CD4-positive, alpha-beta T cell treated with Interleukin-21 for 1 hour (primary cell): ENCODE results near the gene NOP14.
"Not testable (repeated sequence)": the region's sequence is repeated elsewhere in the genome, so short reads cannot be mapped to it uniquely, and the experiment has no call there.

Experiments used
- DNase-seq: peaks from one replicate; pipeline ENCODE4 v3.0.0-alpha.2; 2020

NOP14 gene

DNA sequence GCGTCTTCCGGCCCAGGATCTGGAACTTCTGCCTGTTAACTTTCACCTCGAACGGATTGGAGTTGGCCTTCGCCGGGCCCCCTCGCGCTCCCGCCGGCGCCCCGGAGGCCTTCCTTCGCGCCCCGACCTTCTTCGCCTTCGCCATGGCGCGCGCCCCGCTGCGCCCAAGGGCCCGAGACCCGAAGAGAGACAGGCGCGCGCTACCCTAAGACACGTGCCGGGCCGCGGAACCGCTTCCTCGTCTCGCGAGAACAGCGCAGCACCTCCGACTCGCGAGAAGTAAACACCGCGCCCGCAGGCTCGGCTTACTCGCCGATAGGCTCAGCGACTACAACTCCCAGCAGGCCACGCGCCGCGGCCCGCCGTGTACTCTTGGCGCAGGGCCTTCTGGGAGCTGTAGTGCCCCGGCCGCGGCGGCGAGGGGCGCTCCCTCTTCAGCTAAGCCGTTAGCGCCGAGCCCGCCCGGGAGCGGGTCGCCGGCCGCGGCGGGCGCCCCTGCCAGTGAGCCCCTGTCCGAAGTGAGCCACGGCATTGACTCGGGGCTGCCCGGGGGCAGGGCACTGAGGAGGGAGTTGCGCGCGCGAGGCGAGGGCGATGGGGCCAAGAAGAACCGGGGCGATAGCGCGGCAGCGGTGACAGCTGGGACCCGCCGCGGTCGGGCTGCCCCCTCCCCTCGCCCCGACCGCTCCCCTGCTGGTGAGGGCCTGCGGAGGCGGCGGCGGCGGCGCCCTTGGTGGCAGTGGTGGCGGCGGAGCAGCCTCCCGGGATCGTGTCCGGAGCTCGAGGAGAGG is at the start of gene NOP14, which contains the start of gene GRK4:
Gene NOP14 (minus strand): TSS at position 232 of the 791 bp plus-strand sequence. CDS start 87 bp downstream, at position 145.
Gene GRK4 (plus strand): TSS at position 397 of the 791 bp plus-strand sequence. CDS start 500 bp downstream, outside the sequence.
- peak; percentile 98 for DNase-seq

DNA sequence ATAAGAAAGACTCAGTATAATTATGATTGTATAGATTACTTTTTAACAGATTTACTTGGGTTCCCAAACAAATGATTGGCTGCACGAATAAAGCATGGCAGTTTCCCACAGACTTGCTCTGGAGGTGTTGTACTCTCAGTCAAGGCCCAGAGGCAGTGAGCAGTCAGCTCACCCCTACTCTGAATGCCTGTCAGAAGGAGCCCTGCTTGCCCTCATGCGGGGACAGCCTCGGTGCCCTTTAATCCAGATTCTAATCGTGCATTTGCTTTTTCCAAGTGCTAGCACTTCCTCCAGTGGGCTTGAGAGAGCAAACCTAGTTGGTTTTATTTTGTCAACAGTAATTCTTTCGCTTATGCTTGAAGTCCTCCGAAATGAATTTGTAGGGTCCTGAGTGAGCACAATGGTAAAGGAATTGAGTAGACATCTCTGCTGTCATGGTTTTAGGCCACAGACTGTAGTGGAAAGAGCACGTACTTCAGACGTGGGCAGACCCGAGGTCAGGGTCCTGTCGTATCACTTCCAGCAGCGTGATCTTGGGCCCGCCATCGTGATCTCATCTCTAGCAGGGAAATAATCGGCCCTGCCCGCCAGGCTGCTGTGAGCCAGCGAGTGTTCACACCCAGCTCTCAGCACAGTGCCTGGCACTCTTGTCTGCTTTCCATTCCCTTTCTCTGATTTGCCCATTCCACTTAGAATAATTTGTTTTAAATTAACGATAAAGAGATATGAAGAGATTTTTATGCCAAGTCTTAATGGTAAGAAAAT is 48.4 kb upstream of the NOP14 start:
- no peak for DNase-seq

DNA sequence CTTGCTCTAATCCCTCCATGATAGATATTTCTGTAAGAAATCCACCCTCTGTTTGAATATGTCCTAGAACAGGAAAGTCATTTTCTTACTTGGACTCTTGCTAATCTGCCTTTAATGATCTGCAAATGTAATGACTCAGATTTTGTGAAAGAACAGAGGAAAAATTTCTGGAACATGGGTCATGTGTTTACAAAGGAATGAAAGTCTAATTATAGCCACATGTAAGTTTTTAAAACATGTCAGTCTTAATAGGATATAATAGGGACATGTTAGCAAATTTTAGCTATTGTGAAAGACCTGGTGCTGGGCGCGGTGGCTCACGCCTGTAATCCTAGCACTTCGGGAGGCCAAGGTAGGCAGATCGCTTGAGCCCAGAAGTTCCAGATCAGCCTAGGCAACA is 47.8 kb upstream of the NOP14 start:
- no peak for DNase-seq

DNA sequence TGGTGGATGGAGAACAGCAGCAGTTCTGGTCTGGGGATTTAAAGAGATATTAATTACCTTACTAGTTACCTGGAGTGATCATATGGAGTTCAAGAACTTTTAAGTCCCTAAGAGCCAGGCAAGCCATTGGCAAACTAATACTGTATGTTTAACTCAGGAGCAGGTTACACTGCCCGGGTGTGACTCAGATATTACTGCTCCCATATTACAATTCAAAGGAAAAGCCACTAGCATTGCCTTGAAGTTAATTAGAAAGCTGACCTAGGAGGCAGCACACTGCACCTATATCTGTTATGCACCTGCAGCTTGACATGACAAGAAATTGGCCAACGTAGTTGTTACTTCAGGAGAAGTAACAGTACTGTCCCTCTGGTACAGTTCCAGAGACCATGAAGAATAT is 47.4 kb upstream of the NOP14 start:
- no peak for DNase-seq

DNA sequence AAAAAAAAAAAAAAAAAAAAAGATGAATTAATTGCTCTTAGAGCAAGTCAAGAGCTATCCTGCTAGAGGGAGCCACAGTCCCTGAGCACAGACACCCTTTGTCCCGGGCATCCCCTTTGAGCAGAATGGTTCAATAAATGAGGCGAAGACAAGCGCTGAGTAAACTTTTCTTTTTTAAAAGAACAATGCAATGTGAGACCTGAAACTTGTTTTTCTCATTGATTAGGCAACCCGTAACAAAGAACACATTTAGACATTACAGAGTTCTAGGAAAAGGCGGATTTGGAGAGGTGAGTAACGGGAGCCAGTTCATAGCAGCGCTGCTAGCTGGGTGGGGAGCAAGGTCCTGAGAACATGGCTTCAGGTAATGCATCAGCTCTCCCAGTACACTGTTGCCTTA is 46.2 kb upstream of the NOP14 start:
- DNase-seq: peak; percentile 21

DNA sequence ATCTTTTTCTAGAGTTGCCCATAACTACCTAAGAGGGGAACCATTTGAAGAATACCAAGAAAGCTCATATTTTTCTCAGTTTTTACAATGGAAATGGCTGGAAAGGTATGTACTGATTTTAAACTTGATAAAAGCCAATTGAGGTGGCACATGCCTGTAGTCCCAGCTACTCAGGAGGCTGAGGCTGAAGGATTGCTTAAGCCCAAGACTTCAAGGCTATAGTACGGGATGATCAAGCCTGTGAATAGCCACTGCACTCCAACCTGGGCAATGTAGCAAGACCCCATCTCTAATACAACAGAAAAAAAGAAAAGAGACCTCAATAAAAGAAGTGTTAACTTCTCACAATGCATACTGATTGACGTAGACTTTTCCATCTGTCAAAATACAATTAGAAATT is 44.5 kb upstream of the NOP14 start:
- no peak for DNase-seq

DNA sequence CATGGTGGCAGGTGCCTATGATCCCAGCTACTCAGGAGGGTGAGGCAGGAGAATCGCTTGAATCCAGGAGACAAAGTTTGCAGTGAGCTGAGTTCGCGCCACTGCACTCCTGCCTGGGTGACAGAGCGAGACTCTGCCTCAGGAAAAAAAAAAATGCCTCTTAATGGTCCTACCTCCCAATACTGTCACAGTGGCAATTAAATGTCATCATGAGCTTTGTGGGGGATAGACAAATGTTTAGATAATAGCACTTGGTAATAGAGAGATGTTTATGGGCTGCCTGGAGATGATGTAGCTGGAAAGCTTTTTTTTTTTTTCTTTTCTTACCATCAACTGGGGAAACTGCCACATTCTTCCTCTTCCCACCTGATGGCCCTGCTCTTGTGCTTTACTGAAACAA is 33.2 kb upstream of the NOP14 start:
- DNase-seq: no peak

DNA sequence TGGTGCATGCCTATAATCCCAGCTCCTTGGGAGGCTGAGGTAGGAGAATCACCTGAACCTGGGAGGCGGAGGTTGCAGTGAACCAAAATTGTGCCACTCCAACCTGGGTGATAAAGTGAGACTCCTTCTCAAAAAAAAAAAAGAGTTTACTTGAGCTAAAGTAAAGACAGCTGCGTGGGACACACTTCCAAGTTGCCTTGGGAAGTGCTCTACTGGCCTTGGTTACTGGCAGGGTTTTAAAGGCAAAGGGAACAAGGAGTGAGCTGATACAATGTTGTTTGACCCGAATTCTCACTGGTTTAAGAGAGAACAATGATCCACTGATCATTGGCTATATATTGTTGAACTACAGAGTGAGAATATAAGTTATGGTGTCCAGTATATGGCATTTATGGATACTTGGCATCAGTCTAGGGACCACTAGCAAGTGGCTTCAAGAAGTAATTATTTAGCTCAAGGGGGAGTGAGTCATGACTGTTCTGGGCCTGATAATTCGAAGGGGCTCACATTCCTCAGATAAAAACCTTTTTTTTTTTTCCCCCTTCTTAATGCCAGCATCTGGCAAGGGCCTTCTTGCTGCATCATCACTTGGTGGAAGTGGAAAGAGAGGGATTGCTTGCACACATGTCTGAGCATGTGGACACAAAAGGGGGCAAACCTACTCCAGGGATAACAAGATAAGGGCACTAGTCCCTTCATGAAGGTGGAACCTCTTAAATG is 32.5 kb upstream of the NOP14 start:
- no peak for DNase-seq

DNA sequence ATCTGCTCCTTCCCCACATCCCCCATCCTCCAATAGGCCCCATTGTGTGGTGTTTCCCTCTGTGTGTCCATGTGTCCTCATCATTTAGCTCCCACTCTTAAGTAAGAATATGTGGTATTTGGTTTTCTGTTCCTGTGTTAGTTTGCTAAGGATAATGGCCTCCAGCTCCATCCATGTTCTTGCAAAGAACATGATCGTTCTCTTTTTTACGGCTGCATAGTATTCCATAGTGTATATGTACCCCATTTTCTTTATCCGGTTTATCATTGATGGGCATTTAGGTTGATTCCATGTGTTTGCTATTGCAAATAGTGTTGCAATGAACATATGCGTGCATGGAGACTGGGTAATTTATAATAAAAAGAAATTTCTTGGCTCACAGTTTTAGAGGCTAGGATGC is 31.7 kb upstream of the NOP14 start:
- DNase-seq: no peak

DNA sequence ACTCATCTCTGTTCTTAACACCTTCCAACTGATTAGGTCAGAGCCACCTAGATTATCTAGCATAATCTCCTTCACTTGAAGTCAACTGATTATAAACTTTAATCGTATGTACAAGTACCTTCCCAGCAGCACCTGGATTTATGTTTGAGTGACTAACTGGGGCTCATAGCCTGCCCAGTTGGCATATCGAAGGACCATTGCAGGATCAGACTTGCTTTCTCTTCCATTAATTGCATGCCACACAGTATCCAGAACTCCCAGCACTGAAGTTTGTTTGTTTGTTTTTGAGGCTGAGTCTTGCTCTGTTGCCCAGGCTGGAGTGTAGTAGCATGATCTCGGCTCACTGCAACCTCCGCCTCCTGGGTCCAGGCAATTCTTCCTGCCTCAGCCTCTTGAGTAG is 28.0 kb upstream of the NOP14 start:
- no peak for DNase-seq

DNA sequence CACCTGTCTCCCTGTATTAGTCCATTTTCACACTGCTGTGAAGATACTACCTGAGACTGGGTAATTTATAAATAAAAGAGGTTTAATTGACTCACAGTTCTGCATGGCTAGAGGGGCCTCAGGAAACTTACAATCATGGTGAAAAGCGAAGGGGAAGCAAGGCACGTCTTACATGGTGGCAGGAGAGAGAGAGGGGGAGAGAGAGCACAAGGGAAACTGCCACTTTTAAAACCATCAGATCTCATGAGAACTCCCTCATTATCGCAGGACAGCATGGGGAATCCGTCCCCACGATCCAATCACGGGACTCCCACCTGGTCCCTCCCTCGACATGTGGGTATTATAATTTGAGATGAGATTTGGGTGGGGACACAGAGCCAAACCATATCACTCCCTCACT is 20.5 kb upstream of the NOP14 start:
- not testable (repeated sequence) for DNase-seq

DNA sequence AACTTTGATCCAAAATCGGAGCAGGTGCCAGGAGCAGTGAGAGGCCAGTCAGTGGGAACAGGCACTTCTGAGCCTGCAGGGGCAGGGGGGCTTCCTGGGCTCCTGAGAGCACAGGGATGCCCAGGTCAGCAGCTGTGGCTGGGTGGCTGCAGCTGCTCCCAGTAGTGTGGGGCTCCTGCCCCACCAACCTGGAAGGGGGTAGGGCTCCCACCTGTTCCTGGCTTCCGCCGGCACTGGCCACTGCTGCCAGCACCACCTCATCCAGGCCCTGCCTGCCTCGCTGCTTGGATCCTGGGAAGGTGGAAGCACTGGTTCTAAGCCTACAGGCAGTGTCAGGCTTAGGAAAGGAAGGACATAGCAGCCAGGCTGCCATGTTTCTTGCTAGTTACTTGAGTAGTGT is 18.8 kb upstream of the NOP14 start:
- DNase-seq: no peak

DNA sequence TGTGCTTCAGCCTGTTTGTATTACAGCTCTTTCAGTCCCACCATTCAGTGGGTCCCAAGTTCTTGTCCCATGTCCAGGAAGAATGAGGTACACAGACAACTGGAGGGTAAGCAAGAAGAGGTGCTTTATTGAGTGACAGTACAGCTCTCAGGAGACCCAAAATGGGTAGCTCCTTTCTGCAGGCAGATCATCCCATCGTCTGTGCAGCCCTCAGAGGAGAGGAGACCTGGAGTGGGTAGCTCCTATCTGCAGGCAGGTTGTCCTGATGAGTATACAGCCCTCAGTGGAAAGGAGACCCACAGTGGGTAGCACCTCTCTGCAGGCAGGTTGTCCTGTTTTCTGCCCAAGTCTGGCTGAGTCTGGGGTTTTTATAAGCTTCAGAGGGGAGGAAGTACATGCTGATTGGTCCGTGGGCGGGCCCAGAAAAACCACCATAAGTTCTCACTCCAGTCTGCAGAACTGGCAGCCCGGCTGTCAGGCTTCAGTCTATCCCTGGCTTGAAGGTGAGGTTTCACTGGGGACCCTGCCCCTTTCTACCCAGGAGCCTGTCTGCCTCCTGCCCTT is 18.1 kb upstream of the NOP14 start:
- DNase-seq: no peak

DNA sequence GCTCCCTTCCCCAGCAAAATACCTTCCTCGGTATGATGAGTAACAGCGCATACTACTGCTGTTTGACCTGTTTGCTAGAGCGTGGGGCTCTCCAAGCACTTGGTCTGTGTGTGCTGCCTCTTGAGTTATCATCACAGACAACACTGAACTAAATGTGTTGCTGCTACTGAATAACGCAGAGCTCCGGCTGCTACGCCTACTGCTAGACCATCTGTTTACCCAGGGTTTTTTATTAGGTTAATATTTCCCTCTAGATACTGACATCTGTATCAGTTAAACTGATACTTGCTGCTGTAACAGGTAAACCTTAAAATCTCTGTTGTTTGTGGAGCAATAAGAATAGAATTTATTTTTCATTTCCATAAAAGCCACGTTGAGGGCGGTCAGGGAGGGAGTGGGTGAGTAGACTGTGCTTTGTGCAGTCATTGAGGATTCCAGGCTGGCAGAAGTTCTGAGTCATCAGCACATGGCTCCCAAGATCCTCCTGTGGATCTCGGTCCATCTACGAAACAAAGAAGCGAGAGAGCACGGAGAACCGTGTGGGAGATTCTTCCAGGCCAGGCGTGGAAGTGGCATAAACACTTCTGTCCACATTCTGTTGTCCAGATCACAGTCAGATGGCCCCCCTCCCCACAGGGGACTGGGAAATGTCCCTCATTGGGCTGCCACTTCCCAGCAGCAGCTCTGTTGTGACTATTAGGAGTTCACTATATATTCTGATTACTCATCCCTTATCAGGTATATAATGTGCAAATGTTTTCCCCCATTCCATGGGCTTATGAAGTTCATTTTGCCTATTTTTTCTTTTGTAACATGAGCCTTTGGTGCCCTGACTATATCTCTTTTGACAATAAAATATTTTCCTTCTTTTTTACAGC is 14.2 kb upstream of the NOP14 start:
- DNase-seq: no peak

DNA sequence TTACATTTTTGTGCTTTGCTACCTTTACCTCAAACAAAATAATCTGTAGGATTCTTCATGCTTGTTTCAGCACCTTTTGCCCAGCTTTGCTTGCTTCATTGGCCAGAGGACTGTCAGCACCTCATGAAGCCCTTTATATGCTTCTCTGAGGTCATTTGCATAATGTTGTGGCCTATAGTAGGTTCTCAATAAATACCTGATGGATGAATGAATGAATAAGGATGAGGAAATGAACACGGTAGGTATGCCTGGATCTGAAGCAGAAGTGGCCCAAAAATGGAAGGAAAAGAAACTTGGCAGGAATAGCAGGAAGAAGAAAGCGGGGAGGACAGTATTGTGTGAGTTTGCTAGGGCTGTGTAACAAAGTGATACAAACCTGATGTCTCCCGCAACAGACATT is 8.1 kb upstream of the NOP14 start:
- DNase-seq: no peak

DNA sequence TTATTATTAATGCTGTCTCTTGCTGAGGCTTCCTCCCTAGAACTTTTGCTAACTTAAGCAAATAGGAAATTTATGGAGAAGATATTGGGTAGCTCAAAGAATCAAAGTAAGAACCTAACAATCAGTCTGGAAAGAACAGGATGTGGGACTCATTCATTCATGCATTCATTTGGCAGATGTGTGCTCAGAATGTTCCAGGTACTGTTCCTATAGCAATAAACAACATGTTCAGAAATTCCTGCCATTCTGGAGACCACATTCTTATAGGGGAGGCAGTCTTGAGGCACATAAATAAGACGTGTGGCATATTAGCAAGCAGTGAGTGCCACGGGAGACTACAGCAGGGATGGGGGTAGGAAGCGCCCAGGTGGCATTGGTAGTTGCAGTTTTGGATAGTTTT is 5.2 kb upstream of the NOP14 start:
- DNase-seq: no peak

DNA sequence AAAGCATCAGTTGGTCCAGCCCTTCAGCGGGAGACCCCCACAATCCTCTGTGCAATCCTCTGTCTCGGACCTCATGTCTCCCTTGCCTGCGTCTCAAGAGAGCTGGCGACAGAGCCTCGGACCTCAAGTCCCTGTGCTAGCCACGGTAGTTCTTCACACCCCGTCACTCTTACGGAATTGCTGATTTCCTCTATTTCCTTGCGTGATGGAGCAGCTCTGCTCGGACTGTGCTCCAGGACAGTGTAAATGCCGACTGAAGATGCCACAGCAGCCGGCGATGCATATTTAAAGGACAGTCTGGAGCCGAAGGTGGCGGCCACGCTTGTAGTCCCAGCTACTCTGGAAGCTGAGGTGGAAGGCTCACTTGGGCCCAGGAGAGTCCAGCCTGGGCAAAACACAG is 2.1 kb upstream of the NOP14 start:
- no peak for DNase-seq

DNA sequence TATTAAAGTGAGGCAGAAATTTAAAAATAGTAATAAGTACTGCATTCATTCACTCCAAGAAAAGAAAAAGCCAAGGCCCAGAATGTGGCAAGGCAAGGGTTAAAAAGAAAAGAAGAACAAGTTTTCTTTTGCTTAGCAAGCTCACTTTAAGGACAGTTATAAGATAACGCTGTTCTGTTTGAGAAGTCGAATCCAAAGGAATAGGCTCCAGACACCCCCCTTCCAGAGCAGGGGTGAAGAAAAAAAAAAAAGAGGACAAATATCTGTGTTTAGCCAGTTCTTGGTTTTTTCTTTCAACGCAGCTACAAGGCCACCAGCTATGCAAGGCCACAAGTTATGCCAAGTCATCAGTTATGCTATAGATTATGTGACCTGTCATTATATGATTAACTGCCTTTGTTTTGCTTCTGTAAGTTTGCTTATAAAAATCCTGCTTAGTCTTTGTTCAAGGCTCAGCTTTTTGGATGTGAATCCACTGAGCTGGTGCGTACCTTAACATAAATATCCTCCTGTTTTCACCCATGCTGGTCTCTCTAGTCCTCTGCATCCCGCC is 1.6 kb upstream of the NOP14 start:
- DNase-seq: no peak

DNA sequence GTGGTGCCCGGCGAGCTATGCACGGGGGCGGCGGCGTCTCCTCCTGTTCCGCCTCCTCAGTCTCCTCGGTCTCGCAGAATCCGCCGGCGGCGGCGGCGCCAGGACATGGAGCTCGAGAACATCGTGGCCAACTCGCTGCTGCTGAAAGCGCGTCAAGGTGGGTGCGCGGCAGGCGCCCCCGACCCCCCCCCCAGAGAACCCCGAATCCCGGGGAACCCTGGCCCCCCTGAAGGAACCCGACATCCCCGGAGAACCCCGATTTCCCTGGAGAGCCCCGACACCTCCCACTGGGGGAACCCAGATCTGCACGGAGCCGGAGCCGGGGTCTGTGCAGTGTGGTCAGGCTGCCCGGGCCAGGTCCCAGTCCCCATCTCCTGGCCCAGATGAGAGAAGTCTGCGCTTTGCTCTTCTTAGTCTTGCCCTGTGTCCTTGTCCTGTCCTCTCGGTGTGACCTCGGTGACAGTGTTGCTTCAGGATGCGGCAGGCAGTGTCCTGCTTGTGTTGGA is 813 bp upstream of the NOP14 start:
- no peak for DNase-seq

DNA sequence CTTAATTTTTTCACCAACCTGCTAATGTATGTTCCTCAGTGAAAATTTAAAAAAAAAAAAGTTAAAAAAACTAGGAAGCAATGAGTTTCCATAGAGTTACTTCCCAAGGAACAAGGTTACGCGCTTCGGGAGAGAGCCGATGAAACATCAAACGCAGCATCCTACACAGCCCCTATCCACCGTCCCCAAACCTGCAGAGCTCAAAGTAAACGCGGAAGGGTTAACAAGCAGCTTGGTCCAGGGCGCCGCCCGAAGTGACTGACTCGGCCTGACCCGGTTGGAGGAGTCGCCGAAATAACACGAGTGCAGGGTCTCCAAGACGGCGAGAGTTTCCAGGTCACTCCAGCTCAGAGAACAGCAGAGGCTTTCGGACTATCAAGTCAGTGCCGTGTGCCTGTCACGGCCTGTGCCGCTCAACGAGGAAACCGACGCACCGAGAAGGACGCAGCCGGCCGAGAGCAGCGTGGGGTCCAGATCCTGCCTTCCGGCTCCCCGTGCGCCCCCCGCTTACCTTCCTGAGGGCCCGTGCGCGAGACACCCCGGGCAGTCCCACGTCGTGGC is 512 bp downstream of the NOP14 start:
- no peak for DNase-seq

DNA sequence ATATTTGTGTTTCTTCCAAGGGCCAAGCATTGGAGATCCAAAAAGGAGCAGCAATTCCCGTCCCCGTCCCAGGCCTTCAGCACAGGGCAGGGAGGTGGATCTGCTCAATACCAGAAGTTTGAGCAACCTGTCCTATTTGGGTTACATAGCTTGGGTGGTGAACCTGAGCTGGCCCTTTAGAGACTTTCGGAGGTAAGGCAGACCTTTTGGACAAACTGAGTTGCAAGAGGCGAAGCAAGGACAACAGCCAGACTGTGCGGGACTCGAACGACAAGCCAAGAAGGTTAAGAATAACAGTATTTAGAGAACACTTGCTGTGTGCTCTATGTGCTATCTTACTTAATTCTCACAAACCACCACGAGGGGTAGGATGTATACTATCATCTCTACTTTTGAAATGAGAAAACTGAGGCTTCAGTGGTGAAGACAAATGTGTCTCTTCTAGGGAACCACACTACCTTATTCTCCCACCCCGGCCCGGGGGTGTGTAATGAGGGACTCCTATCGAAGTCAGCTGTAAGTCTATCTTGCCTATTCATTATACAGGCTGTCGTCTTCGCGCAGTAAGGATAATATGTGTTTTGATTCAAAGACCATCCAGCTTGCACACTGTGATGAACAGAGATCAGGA is 1.3 kb downstream of the NOP14 start:
- peak; percentile 34 for DNase-seq
